Measurements from ENCODE around the gene GNG14. TPM values are rescaled to one million over a fixed set of nuclear protein-coding genes. Genes with fewer than 3 reads are reported as not detected.

GNG14 gene
- total and polyA plus RNA-seq, 12 donors: not detected

- Histone ChIP-seq H3K27me3 (no peaks in the 10 kb centered on the region), H3K36me3 (peaks cover 0 to 18% (median 0%) of the 10 kb centered on the region in 9 donors), H3K4me1 (peaks cover 5 to 23% (median 16%) of the 10 kb centered on the region in 9 donors), H3K9me3 (no peaks in the 10 kb centered on the region), H3K4me3 (no peak overlapping the region), H3K27ac (no peak overlapping the region)
- TF ChIP-seq CTCF (IDR thresholded peaks at IDR 0.05): no peak
- intact Hi-C loops (cut with DNase I): no loop called here
- ATAC-seq (no peak), DNase-seq (no peak)
- 91 to 94% methylated on average over 16 of the region's 16 CpGs for WGBS, 2 donors
Measured at GRCh38 chr19:12694641-12695040, 6.8 kb downstream of the GNG14 start.

DNA sequence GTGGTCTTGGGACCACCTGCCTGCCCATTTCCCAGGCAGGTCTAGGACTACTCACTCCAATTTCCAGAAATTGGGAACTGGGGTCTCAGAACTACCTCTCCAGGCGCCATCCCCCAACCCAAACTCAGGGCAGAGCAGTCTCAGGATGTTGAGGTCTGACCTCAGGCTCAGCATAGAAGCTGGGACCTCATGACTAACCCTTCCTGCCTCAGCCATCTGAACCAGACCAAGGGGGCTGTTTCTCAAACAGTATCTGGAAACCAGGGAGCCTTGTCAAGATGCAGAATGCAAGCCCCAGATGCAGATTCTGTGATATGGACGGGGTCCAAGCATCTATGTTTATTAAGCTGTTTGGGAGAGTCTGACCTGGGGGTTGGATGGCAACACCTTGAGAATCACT, 7.3 kb downstream of the GNG14 start:
- peaks cover 5 to 23% (median 16%) of the 10 kb centered on the region in 9 donors for H3K4me1 ChIP-seq

GRCh38 chr19:12695514-12695913, 7.7 kb downstream of the GNG14 start:
- H3K4me1 ChIP-seq: peaks cover 5 to 23% (median 16%) of the 10 kb centered on the region in 9 donors
- ATAC-seq (no peak), DNase-seq (no peak)
- no peaks in the 10 kb centered on the region for H3K27me3 ChIP-seq
- no peak for TF ChIP-seq CTCF (IDR thresholded peaks at IDR 0.05)
- 82 to 84% methylated on average over 1 of the region's 1 CpG for WGBS, 2 donors
- intact Hi-C loops (cut with DNase I): no loop called here
- H3K4me3 ChIP-seq: peak overlapping the region in 9 of 10 donors; percentile 72 to 100 (median 87)
- peak overlapping the region in 1 of 10 donors; percentile 90 for H3K27ac ChIP-seq
- no peaks in the 10 kb centered on the region for H3K9me3 ChIP-seq
- H3K36me3 ChIP-seq: peaks cover 0 to 27% (median 2%) of the 10 kb centered on the region in 9 donors

More for the DNA sequence above, 7.3 kb downstream of the GNG14 start:
- no peak for ATAC-seq
- H3K9me3 ChIP-seq: no peaks in the 10 kb centered on the region
- TF ChIP-seq CTCF (IDR thresholded peaks at IDR 0.05): no peak
- H3K36me3 ChIP-seq: peaks cover 0 to 23% (median 0%) of the 10 kb centered on the region in 9 donors
- no peak for DNase-seq
- WGBS, 2 donors: 66 to 70% methylated on average over 2 of the region's 2 CpGs
- no peak overlapping the region for H3K27ac ChIP-seq
- no peak overlapping the region for H3K4me3 ChIP-seq
- no peaks in the 10 kb centered on the region for H3K27me3 ChIP-seq
- intact Hi-C loops (cut with DNase I): no loop called here

DNA sequence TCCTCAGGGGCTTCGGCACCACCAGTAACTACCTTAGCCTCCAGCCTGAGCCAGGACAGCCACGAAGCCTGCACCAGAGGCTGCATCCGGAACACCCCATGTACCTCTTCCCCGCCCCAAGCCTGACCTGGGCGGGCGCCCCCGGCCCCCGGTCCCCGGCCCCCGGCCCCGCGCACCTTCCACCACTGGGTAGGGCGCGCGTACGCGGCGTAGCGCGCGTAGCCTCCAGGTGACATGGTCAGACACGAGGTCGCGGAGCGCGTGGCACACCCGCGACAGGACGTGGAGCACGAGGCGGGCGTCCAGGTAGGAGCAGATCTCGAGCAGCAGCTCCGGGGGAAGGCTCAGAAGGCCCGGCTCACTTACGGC, 8.2 kb downstream of the GNG14 start:
- ATAC-seq: peak in 2 of 8 donors; percentile 14 to 53
- Histone ChIP-seq H3K36me3 (peaks cover 0 to 32% (median 7%) of the 10 kb centered on the region in 9 donors), H3K4me1 (peaks cover 5 to 23% (median 16%) of the 10 kb centered on the region in 9 donors), H3K27ac (peak overlapping the region in 8 of 10 donors; percentile 59 to 95 (median 88)), H3K4me3 (peak overlapping the region; percentile 72 to 100 (median 88)), H3K9me3 (no peaks in the 10 kb centered on the region), H3K27me3 (no peaks in the 10 kb centered on the region)
- no peak for DNase-seq
- intact Hi-C loops (cut with DNase I): no loop called here
- TF ChIP-seq CTCF (IDR thresholded peaks at IDR 0.05): no peak
- WGBS, 2 donors: 3% methylated on average over 32 to 36 of the region's 36 CpGs
